Measurements from ENCODE around the gene ANKS1B.

Gene ANKS1B

GRCh38 chr12:99099786-99100185, 885.0 kb downstream of the ANKS1B start:
- no peak for DNase-seq

DNA sequence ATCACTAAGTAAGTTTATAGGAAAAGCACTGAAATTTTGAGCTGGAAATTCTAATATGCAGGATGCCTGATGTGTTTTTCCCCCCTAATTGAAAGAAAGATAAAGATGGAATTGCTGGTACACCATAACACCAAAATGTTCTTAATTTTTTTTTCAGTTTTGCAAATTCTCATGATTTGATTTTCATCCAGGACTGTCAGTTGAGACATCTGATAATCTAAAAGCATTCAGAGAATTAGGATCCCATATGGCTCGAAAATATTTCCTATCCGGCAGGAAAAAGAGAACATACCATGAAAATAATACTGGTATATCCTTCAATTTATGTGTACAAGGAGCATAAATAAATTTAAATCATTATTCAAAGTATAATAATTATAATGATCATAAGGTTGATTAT, 887.6 kb downstream of the ANKS1B start:
- no peak for DNase-seq

DNA sequence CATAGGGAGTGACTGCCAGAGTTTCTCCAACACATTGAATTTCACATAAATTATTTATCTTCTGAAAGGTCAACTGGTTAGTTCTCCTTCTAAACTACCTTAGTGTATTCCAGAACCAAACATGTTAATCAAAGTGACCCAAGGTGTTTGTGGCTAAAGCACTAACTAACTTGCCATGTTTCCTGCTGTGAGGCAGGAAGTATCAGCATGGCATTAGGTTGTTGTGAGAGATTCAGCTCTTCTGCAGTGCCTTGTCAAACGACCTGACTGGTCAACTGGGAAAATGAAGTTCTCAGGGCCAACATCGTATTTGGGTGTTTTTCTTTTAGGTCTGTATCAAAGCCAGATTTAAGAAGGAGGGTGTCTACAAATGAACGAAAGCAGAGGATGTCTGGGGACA, 891.6 kb downstream of the ANKS1B start:
- no peak for DNase-seq

- no peak for DNase-seq
These were observed 892.5 kb downstream of the ANKS1B start for GRCh38 chr12:99092100-99092851.

GRCh38 chr12:99087278-99087677, 897.5 kb downstream of the ANKS1B start:
- no peak for DNase-seq

GRCh38 chr12:99079811-99080210, 904.9 kb downstream of the ANKS1B start:
- DNase-seq: no peak

DNA sequence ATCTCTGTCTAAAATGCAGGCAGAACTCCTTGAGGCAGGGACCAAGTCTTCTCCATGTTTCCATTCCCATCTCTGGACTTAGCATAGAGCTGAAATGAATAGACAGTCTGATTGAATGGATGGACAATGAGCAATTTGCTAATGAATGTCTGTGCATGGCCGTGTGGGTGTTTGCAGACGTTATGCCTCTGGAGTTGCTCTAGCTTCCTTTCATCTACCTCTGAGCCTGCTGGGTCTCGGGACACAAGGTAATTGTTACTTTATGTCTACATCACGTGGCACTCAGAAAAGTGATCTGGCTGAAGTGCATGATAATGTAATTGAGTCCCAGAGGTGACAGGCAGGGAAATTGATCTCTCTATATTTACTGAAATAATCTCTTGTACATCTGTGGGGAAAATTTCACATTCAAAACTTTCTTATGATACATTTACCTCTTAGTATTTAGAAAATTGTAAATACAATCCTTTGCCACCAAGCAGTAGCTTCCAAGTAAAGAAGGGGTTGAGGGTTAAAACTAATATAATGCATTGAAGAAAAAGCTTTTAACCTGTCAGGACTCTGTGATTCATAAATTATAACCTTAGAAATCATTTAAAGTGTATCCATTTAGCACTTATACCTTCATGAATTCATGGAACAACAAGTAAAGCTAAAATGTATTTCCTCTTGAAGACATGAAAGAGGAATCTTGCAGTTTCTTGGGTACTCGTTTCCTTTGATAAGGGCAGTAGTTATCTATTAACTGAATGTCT, 915.6 kb downstream of the ANKS1B start:
- no peak for DNase-seq

GRCh38 chr12:99067171-99067785, 917.5 kb downstream of the ANKS1B start:
- DNase-seq: no peak

DNA sequence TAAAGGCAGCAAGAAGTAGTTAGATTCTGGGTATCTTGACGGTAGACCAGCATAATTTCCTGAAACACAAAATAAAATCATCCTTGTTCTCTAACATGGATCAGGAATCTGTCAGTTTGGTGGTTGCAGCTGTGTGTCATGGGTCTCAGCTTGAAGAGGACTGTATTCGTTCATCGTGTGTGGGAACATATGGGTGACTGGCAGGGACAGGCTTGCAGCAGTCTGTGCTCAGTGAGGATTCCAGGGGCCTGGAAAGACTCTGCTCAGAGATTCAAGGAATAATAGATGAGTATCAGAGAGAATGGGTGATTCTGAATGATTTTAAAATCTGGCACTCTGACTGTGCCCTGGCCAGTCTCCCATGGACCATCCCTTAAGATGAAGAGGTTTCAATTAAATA, 918.0 kb downstream of the ANKS1B start:
- no peak for DNase-seq

DNA sequence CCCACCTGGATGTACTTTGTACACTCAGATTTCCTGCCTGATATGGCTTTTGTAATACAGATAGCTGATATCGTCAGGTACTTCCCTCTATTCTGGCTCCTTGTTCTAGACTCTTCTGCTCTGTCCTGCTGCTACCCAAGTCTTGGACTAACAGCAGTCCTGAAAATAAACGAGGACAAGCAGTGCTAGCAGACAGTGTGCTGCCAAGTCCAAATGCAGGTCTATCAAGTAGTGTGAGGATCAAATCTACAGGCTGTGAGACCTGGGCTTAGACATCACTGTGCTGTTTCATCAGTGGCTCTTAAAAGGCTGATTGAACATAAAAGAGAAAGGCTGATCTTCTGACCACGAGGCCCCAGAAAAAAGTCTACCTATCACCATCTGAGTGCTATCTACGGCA, 921.6 kb downstream of the ANKS1B start:
- DNase-seq: no peak

DNA sequence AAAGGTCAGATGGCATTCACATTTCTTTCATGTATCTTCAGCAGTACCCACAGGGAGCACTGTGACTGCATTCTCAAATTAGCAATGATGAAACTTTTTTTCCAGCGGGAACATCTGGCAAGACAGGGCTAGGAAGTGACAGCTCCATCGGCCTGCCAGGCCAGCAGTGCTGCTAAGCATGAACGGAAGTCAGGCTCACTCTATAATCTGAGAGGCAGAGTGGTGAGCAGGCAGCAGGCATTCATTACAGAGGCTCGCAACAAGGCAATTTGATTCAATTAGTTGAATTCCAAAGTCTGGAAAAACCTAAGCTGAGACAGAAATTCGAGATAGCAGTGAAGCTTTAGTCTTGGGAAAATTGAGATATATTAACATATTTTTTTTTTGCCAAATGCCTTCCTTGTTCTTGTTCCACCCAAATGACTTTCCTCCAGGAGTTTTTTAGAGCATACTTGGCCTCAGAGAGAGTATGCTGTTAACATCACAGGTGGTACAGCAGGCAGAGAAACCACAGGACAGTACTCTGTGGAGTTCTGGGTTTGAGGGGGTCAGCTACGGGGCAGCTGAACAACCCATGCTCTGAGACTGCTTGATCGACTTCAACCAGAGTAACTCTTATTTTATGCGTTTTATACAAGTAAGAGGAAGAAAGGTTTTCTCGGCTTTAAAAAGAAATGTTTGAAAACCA, 924.8 kb downstream of the ANKS1B start:
- DNase-seq: no peak

DNA sequence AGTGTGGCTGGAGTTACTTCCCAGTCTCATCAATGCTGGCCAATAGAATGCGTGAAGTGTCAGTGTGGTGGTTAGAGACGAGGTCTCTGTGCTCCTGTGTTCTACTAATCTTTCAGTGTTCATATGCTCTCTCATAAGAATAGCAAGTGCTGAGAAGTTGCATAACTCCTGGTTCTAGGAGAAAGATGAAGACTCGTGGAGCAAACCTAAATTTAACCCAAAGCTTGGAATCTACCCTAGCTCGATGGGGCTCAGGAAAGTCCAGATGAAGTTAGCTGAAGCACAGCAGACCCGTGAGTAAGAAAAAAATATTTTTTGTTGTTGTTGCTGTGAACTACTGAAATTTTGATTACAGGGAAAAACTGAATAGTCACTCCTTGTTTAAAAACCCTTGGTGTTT, 927.1 kb downstream of the ANKS1B start:
- no peak for DNase-seq

DNA sequence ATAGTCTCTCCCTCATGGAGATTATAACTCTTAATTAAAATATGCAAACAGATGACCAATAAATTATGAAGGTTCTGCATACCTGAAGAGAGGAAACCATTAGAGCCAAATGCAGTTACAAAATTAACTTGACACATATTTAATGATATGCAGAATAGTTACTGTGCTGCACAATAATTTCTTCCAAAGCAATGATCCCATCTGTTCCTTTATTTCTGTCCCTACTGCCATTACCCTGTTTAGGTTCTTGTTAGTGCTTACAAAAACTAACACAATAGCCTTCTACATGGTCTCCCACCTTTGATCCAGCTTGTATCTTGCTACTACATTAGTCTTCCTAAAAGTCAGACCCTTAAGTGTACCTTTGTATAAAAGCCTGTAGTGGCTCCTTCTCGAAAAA, 928.5 kb downstream of the ANKS1B start:
- no peak for DNase-seq

GRCh38 chr12:99055299-99055698, 929.4 kb downstream of the ANKS1B start:
- DNase-seq: no peak

- DNase-seq: no peak
These were observed 930.1 kb downstream of the ANKS1B start for GRCh38 chr12:99054601-99055128.

GRCh38 chr12:99053616-99054362, 930.9 kb downstream of the ANKS1B start:
- DNase-seq: no peak

GRCh38 chr12:99049774-99050173, 935.0 kb downstream of the ANKS1B start:
- no peak for DNase-seq

DNA sequence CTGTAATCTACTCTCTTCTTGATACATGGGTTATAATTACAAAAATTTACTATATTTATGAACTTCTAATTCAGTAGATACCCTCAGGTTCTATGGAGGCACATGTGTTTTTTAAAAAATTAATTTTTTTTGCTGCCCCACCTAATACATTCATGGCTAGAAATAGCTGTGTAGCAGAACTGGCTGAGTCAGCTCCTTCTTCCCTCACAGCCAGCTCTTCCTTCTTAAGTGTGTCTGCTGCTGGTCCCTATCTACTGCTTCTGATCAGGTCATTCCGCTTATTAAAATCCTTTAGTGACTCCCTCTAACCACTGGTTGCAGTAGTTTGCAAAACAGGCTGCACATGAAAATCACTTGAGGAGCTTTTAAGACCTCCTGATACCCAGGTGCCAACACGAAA, 939.6 kb downstream of the ANKS1B start:
- DNase-seq: no peak

DNA sequence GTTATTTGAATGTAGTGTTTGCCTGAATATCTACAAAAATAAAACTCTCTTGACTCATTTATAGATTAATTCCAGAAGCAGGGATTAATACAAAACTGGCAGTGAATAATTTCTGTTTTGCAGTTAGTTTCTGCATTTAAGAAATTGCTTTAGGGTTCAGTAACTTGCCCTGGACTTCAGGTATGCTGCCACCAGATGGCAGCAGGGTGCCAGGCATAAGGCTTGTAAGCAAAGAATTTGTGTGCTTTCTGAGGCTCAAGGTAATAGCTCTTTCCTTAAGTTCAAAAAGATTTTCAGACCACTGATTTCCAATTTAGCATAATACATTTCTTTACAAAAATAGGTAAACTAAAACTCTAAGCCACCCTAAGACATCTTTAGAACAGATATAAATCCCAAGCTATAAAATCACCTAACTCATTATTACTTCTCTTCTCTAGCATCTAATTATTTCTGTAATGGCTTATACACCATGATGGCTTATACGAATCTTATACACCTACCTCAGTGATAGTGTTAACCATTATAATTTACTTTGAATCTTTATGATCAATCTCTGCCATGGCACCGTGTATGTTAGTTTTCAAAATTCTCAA, 941.3 kb downstream of the ANKS1B start:
- DNase-seq: peak; percentile 64

- DNase-seq: no peak
These were observed 942.5 kb downstream of the ANKS1B start for GRCh38 chr12:99042226-99042625.

- DNase-seq: no peak
These were observed 945.2 kb downstream of the ANKS1B start for GRCh38 chr12:99039367-99040120.
